Breast epithelium (tissue), 4 donors: ENCODE data around the gene FANCG. TPM values are rescaled to one million over a fixed set of nuclear protein-coding genes. Genes with fewer than 3 reads are reported as not detected.

ENCODE experiments used
- DNase-seq, 2 donors: peaks; one replicate each; pipeline ENCODE4 v3.0.0-alpha.2; 2019; ENCODE audit warnings: low spot score in 2 of 2
- H3K27ac ChIP-seq, 2 donors: fragments of 200-600 bp; sonication (generic) in 1 of 2; one replicate each; pipeline ENCODE4 v1.5.1; 2016 to 2019; ENCODE audit warnings: mild to moderate bottlenecking in 1 of 2
- H3K27me3 ChIP-seq, 2 donors: fragments of 200-600 bp; sonication (generic) in 1 of 2; one replicate each; pipeline versions ENCODE4 v1.5.1 to v1.6.0; 2017 to 2019; ENCODE audit warnings: control low read depth in 1 of 2, mild to moderate bottlenecking in 1 of 2
- H3K36me3 ChIP-seq: fragments of 200-600 bp; one replicate; pipeline ENCODE4 v1.5.1; 2019
- H3K4me1 ChIP-seq, 2 donors: fragments of 200-600 bp; sonication (generic); one replicate each; pipeline ENCODE4 v1.5.1; 2016 to 2019; ENCODE audit warnings: control low read depth in 1 of 2
- H3K4me3 ChIP-seq, 3 donors: fragments of 200-600 bp; sonication (generic); 1 replicate in 2 of 3; 2 replicates in 1 of 3; pipeline ENCODE4 v1.5.1; 2016 to 2019; ENCODE audit warnings: mild to moderate bottlenecking in 3 of 3, moderate library complexity in 2 of 3
- H3K9me3 ChIP-seq, 2 donors: fragments of 200-600 bp; sonication (generic) in 1 of 2; one replicate each; pipeline ENCODE4 v1.5.1; 2016 to 2019; ENCODE audit warnings: control low read depth in 1 of 2
- POLR2A ChIP-seq: fragments of 450-650 bp; IDR thresholded peaks from one replicate; pipeline ENCODE4 v1.6.1; 2016; ENCODE audit warnings: antibody characterized with exemption, mild to moderate bottlenecking, moderate library complexity
- POLR2AphosphoS5 ChIP-seq, 3 donors: sonication (generic); formaldehyde crosslinking; IDR thresholded peaks; one replicate each; pipeline ENCODE4 v1.6.1; 2017; ENCODE audit warnings: antibody characterized with exemption in 3 of 3
- intact Hi-C: fragments of 100-400 bp; cut with DNase I; formaldehyde crosslinking; loops from one replicate; pipeline ENCODE4 v1.15.1; 2023; ENCODE audit warnings: low total_unique reads
- total RNA-seq, 3 donors: library from RNA; depleted of rRNA; stranded (reverse); fragments of >200 nt; gene quantifications; one replicate each; pipeline ENCODE4 v1.1.0, GENCODE V29; 2016
- TF ChIP-seq, protein P1 (sequence below), 3 donors: fragments of 450-650 bp; IDR thresholded peaks; one replicate each; pipeline ENCODE4 v1.5.1; 2016 to 2017; ENCODE audit warnings: antibody characterized with exemption in 3 of 3, mild to moderate bottlenecking in 3 of 3, moderate library complexity in 3 of 3

The FANCG gene
- total RNA-seq, 3 donors from 2014 or later = 10.7 to 15.2 (median 13.4) TPM

DNA sequence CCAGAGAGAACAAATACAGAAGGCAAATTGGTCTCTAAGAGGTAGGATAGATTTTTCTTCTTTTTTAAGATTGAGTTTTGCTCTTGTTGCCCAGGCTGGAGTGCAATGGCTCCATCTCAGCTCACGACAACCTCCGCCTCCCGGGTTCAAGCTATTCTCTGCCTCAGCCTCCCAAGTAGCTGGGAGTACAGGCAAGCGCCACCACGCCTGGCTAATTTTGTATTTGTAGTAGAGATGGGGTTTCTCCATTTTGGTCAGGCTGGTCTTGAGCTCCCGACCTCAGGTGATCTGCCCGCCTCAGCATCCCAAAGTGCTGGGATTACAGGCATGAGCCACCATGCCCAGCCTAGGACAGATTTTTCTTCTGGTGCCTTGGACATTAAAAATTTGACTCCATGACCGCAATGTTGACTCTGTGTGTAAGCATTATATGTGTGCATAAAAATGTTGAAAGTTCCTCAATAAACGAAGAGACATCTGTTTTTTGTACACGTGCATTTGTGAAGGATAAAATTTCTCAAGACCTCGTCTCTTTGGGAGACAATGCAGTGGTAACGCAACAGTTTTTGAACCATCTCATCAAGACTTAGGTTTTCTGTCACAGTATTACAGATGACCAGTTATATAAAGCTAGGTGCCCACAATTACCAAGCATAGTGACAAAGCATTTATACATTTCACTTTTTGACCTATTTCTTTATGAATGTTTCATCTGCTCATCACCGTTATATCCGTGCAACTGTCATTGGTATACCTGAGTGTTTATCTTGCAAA is 24.7 kb downstream of the FANCG start:
- TF ChIP-seq, protein P1, sequence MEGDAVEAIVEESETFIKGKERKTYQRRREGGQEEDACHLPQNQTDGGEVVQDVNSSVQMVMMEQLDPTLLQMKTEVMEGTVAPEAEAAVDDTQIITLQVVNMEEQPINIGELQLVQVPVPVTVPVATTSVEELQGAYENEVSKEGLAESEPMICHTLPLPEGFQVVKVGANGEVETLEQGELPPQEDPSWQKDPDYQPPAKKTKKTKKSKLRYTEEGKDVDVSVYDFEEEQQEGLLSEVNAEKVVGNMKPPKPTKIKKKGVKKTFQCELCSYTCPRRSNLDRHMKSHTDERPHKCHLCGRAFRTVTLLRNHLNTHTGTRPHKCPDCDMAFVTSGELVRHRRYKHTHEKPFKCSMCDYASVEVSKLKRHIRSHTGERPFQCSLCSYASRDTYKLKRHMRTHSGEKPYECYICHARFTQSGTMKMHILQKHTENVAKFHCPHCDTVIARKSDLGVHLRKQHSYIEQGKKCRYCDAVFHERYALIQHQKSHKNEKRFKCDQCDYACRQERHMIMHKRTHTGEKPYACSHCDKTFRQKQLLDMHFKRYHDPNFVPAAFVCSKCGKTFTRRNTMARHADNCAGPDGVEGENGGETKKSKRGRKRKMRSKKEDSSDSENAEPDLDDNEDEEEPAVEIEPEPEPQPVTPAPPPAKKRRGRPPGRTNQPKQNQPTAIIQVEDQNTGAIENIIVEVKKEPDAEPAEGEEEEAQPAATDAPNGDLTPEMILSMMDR (IDR thresholded peaks at IDR 0.05) = no peak
- TF ChIP-seq POLR2AphosphoS5 (IDR thresholded peaks at IDR 0.05) (no peak), POLR2A (no peak)
- Histone ChIP-seq H3K4me3 (no peak overlapping the region), H3K27me3 (no peaks in the 10 kb centered on the region), H3K9me3 (no peaks in the 10 kb centered on the region), H3K36me3 (peaks cover 18% of the 10 kb centered on the region), H3K4me1 (no peaks in the 10 kb centered on the region), H3K27ac (no peak overlapping the region)
- no peak for DNase-seq
- intact Hi-C loops = no loop called here

- H3K36me3 ChIP-seq = peaks cover 16% of the 10 kb centered on the region
- H3K27ac ChIP-seq = no peak overlapping the region
- DNase-seq = no peak
- H3K9me3 ChIP-seq = no peaks in the 10 kb centered on the region
- TF ChIP-seq, protein P1 (IDR thresholded peaks at IDR 0.05) = no peak
- TF ChIP-seq POLR2A (no peak), POLR2AphosphoS5 (IDR thresholded peaks at IDR 0.05) (no peak)
- H3K4me3 ChIP-seq = no peak overlapping the region
- intact Hi-C loops = no loop called here
- H3K4me1 ChIP-seq = no peaks in the 10 kb centered on the region
- H3K27me3 ChIP-seq = no peaks in the 10 kb centered on the region
Measured at GRCh38 chr9:35054185-35054835, 25.4 kb downstream of the FANCG start.

DNA sequence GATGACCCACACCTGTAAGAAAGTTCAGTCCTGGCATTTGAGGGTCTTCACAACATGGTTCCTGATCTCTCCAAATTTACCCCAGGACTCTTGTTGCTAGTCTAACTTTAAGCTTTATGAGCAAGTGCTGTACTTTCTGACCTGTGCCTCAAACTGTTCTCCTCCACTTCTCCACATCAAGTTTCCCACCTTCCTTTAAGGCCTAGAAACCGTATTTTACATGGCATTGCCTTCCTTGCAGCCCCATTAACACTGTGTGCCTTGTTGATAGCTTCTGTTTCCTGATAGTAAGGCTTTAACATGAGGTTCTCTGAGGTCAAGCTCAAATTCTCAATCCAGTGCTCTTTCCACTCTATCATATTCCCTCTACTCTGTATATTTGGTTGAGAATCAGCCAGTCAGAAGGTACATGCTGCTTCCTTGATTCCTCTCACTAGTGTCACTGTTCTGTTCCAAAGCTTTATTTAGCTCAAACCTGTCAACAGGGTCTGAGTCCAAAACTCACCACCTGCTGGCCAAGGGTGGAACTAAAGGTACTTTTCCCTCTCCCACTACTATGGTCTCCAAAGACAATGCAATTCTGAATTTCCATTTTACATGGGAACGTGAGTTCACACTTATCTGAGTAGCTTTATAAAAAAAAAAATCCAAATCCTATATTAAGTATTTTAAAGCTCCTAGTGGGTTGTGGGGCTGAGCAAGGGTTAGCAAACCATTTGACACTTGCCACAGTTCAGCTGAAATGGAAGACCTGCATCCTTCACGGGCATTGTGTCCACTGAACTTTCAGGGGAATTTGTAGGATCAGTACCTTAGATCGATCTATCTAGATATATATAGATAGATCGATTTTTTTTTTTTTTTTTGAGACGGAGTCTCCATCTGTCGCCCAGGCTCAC is 28.4 kb downstream of the FANCG start:
- no peaks in the 10 kb centered on the region for H3K9me3 ChIP-seq
- no peaks in the 10 kb centered on the region for H3K4me1 ChIP-seq
- DNase-seq = no peak
- H3K27me3 ChIP-seq = no peaks in the 10 kb centered on the region
- H3K27ac ChIP-seq = no peak overlapping the region
- intact Hi-C loops = no loop called here
- no peaks in the 10 kb centered on the region for H3K36me3 ChIP-seq
- TF ChIP-seq POLR2AphosphoS5 (IDR thresholded peaks at IDR 0.05) = no peak
- TF ChIP-seq, protein P1 (IDR thresholded peaks at IDR 0.05) = peak in 2 of 3 donors; percentile 42 to 46
- no peak for TF ChIP-seq POLR2A
- H3K4me3 ChIP-seq = no peak overlapping the region

- no peak overlapping the region for H3K27ac ChIP-seq
- intact Hi-C loops = loop anchor here (10.0 kb wide), 1 partner anchor 74 kb away; no protein-coding TSS in a partner anchor
- no peak for DNase-seq
- H3K9me3 ChIP-seq = no peaks in the 10 kb centered on the region
- H3K27me3 ChIP-seq = no peaks in the 10 kb centered on the region
- H3K36me3 ChIP-seq = no peaks in the 10 kb centered on the region
- no peaks in the 10 kb centered on the region for H3K4me1 ChIP-seq
- TF ChIP-seq POLR2A (no peak), POLR2AphosphoS5 (IDR thresholded peaks at IDR 0.05) (no peak)
- TF ChIP-seq, protein P1 (IDR thresholded peaks at IDR 0.05) = no peak
- no peak overlapping the region for H3K4me3 ChIP-seq
Measured at GRCh38 chr9:35048511-35048910, 31.2 kb downstream of the FANCG start.
